CD4-positive, alpha-beta T cell treated with Interleukin-17A for 1 hour (primary cell): ENCODE measurements around the gene GALNT5.
"Not testable (repeated sequence)": the region's sequence is repeated elsewhere in the genome, so short reads cannot be mapped to it uniquely, and the experiment has no call there.

Experiments used
- DNase-seq: peaks from one replicate; pipeline ENCODE4 v3.0.0-alpha.2; 2020

GALNT5 gene

GRCh38 chr2:157333304-157334047 is 76.0 kb downstream of the GALNT5 start:
- no peak for DNase-seq

GRCh38 chr2:157334335-157334734 is 76.8 kb downstream of the GALNT5 start:
- DNase-seq = no peak

- no peak for DNase-seq
These were observed 77.3 kb downstream of the GALNT5 start for GRCh38 chr2:157334797-157335196.

- DNase-seq = peak; percentile 73
These were observed 78.9 kb downstream of the GALNT5 start for GRCh38 chr2:157336137-157337010.

- DNase-seq = no peak
These were observed 80.5 kb downstream of the GALNT5 start for GRCh38 chr2:157337978-157338377.

- no peak for DNase-seq
These were observed 82.6 kb downstream of the GALNT5 start for GRCh38 chr2:157339965-157340655.

- DNase-seq = not testable (repeated sequence)
These were observed 83.9 kb downstream of the GALNT5 start for GRCh38 chr2:157341381-157341780.

- no peak for DNase-seq
These were observed 88.3 kb downstream of the GALNT5 start for GRCh38 chr2:157345647-157346389.

GRCh38 chr2:157348291-157348921 is 90.9 kb downstream of the GALNT5 start:
- DNase-seq = no peak

- no peak for DNase-seq
These were observed 92.5 kb downstream of the GALNT5 start for GRCh38 chr2:157349949-157350515.

GRCh38 chr2:157355618-157356017 is 98.1 kb downstream of the GALNT5 start:
- no peak for DNase-seq

GRCh38 chr2:157359628-157360027 is 102.1 kb downstream of the GALNT5 start:
- DNase-seq = no peak

GRCh38 chr2:157361526-157361925 is 104.0 kb downstream of the GALNT5 start:
- DNase-seq = no peak

- no peak for DNase-seq
These were observed 105.1 kb downstream of the GALNT5 start for GRCh38 chr2:157362627-157363026.

- DNase-seq = peak; percentile 8
These were observed 106.2 kb downstream of the GALNT5 start for GRCh38 chr2:157363612-157364101.
